GM12878 (cell line): ENCODE measurements around the gene POLDIP3. TPM values are rescaled to one million over a fixed set of nuclear protein-coding genes. Genes with fewer than 3 reads are reported as not detected.
A peak's percentile ranks its signal among the peaks of the same experiment; 100 is the strongest.

Experiments
- ATAC-seq: fragments of 200-7000 bp; cut with Tn5 transposase; 3 replicates; pipeline ENCODE4 v1.9.1; 2020; ENCODE audit warnings: mild to moderate bottlenecking, moderate library complexity
- BruUV-seq: library from RNA; stranded (reverse); fragments of 400-500 nt; replicated peaks from 2 replicates; lab custom pipeline; 2021; lab: Mats Ljungman, UMichigan
- CTCF ChIA-PET: fragments of 300-600 bp; sonication (Branson Sonifier 250); formaldehyde crosslinking; extraction: SDS; loops from one replicate; lab custom pipeline; 2021; ENCODE audit warnings: inconsistent platforms; lab: Yijun Ruan, JAX
- POLR2A ChIA-PET: fragments of 350-600 bp; formaldehyde crosslinking; extraction: SDS; loops from one replicate; lab custom pipeline; 2021; ENCODE audit warnings: inconsistent platforms; lab: Charles Lee
- RAD21 ChIA-PET: fragments of 300-600 bp; sonication (Branson Sonifier 250); formaldehyde crosslinking; loops from one replicate; lab custom pipeline; 2023; ENCODE audit warnings: antibody characterized with exemption; ENCODE audit not compliant: unreplicated experiment; lab: Charles Lee
- SMC1A ChIA-PET: fragments of 300-600 bp; sonication (Branson Sonifier 250); formaldehyde crosslinking; loops from one replicate; lab custom pipeline; 2023; ENCODE audit not compliant: unreplicated experiment, uncharacterized antibody; lab: Charles Lee
- DNase-seq: peaks from one replicate; pipeline ENCODE4 v3.0.0-alpha.2; 2011; ENCODE audit warnings: low read depth, low spot score
- FAIRE-seq: peaks from 3 replicates; lab custom pipeline; 2011; peaks lifted over from hg19 to GRCh38; lab: Jason Lieb, UNC
- H2AFZ ChIP-seq: 2 replicates; pipeline ENCODE4 v1.6.0; 2011; ENCODE audit warnings: low read depth, low read length, control low read depth; ENCODE audit not compliant: control insufficient read depth
- H3K27ac ChIP-seq: 2 replicates; pipeline ENCODE4 v1.5.1; 2011; ENCODE audit warnings: control low read depth; ENCODE audit not compliant: control insufficient read depth, insufficient read depth
- H3K27me3 ChIP-seq, 2 experiments: replicated peaks in 1 of 2; 2 replicates each; pipeline versions ENCODE4 v1.6.0 to v1.6.1; 2011; ENCODE audit warnings: low read length in 1 of 2; ENCODE audit not compliant: control insufficient read depth in 2 of 2, insufficient read depth in 2 of 2
- H3K36me3 ChIP-seq, 2 experiments: 2 replicates each; pipeline ENCODE4 v1.5.1; 2011; ENCODE audit warnings: low read length in 1 of 2; ENCODE audit not compliant: control insufficient read depth in 2 of 2, insufficient read depth in 2 of 2
- H3K4me1 ChIP-seq: 2 replicates; pipeline ENCODE4 v1.6.1; 2011; ENCODE audit warnings: mild to moderate bottlenecking, low read length, moderate library complexity, mixed read lengths; ENCODE audit not compliant: control insufficient read depth, insufficient read depth
- H3K4me2 ChIP-seq: 2 replicates; pipeline ENCODE4 v1.6.0; 2011; ENCODE audit warnings: control low read depth; ENCODE audit not compliant: control insufficient read depth, insufficient read depth
- H3K4me3 ChIP-seq: fragments of 200-600 bp; sonication (generic); 2 replicates; pipeline ENCODE4 v1.5.1; 2016
- H3K79me2 ChIP-seq: 2 replicates; pipeline ENCODE4 v1.6.0; 2011; ENCODE audit warnings: low read length; ENCODE audit not compliant: control insufficient read depth, insufficient read depth
- H3K9ac ChIP-seq: 2 replicates; pipeline ENCODE4 v1.8.0; 2011; ENCODE audit warnings: low read length, control low read depth, mixed read lengths; ENCODE audit not compliant: control insufficient read depth, insufficient read depth
- H3K9me3 ChIP-seq: replicated peaks from 3 replicates; pipeline ENCODE4 v1.5.1; 2011; ENCODE audit warnings: mild to moderate bottlenecking, low read length; ENCODE audit not compliant: control insufficient read depth, insufficient read depth
- H4K20me1 ChIP-seq: 2 replicates; pipeline ENCODE4 v1.6.0; 2011; ENCODE audit not compliant: control insufficient read depth, insufficient read depth
- CHD2 ChIP-seq: IDR thresholded peaks from 2 replicates; pipeline ENCODE4 v1.6.1; 2011; ENCODE audit warnings: low read depth, low read length, improper control_type of control experiment, borderline replicate concordance
- POLR2AphosphoS5 ChIP-seq: IDR thresholded peaks from 2 replicates; pipeline ENCODE4 v1.6.1; 2011; ENCODE audit warnings: mild to moderate bottlenecking, low read length, inconsistent platforms
- POU2F2 ChIP-seq: IDR thresholded peaks from 3 replicates; pipeline ENCODE4 v1.6.1; 2011; ENCODE audit warnings: low read depth, mild to moderate bottlenecking, low read length, borderline replicate concordance
- RUNX3 ChIP-seq: IDR thresholded peaks from 2 replicates; pipeline ENCODE4 v1.6.1; 2012; ENCODE audit warnings: low read length, inconsistent platforms
- SMAD1 ChIP-seq: fragments of 450-650 bp; IDR thresholded peaks from 2 replicates; pipeline ENCODE4 v1.6.1; 2018; ENCODE audit warnings: mild to moderate bottlenecking, low read depth; ENCODE audit not compliant: partially characterized antibody
- SP1 ChIP-seq: IDR thresholded peaks from one replicate; pipeline ENCODE4 v1.6.1; 2011; ENCODE audit warnings: low read depth, low read length
- TAF1 ChIP-seq: IDR thresholded peaks from 2 replicates; pipeline ENCODE4 v1.6.1; 2011; ENCODE audit warnings: mild to moderate bottlenecking, low read depth, low read length, borderline replicate concordance
- ZBTB11 ChIP-seq: fragments of 450-650 bp; formaldehyde crosslinking; IDR thresholded peaks from 2 replicates; pipeline ENCODE4 v1.5.0; 2022; ENCODE audit warnings: mild to moderate bottlenecking, missing genetic modification characterization
- ZNF207 ChIP-seq: fragments of 450-650 bp; IDR thresholded peaks from 2 replicates; pipeline ENCODE4 v1.6.1; 2014; ENCODE audit warnings: antibody characterized with exemption, mild to moderate bottlenecking, borderline replicate concordance
- ZNF384 ChIP-seq: IDR thresholded peaks from 2 replicates; pipeline ENCODE4 v1.6.1; 2012; ENCODE audit warnings: low read depth, mild to moderate bottlenecking, low read length, improper control_type of control experiment, borderline replicate concordance
- WGBS: methylation state at CpG from one replicate; pipeline ENCODE4 v1.1.6; 2016; ENCODE audit warnings: low lambda C conversion rate; ENCODE audit not compliant: insufficient replicate concordance, insufficient coverage; ENCODE audit errors: missing lambda C conversion rate; 5-methylcytosine and 5-hydroxymethylcytosine counted together
- in situ Hi-C: fragments of 300-500 bp; cut with MboI; formaldehyde crosslinking; loops from 9 replicates; pipeline ENCODE4 v1.14.3; 2018; ENCODE audit warnings: mixed read lengths
- intact Hi-C: fragments of 100-400 bp; cut with micrococcal nuclease; formaldehyde crosslinking; loops from one replicate; pipeline ENCODE4 v1.14.2; 2022; ENCODE audit not compliant: unreplicated experiment
- polyA plus RNA-seq, 11 experiments: library from polyadenylated mRNA; depleted of rRNA in 4 of 11; unstranded in 6 of 11; stranded (reverse) in 5 of 11; fragments of >200 nt; fragmentation: Nextera tagmentation in 4 of 11; fragmentation: Illumina TruSeq in 1 of 11; extraction: Ambion mirVana in 4 of 11; extraction: Trizol in 1 of 11; gene quantifications; 1 replicate in 1 of 11; 2 replicates in 10 of 11; pipeline versions ENCODE4 v1.2.1 to v1.2.3, GENCODE V29; 2011 to 2016; ENCODE audit warnings: inconsistent platforms in 2 of 11, missing spikeins in 2 of 11, low read depth in 1 of 11
- total RNA-seq, 4 experiments: library from RNA; depleted of rRNA in 3 of 4; stranded (reverse); fragments of >200 nt in 3 of 4; fragmentation: Illumina TruSeq in 1 of 4; extraction: Trizol in 1 of 4; gene quantifications; 2 replicates each; pipeline versions ENCODE4 v1.2.1 to v1.2.3, GENCODE V29; 2013 to 2021
- TF ChIP-seq, protein P1 (sequence below): fragments of 450-650 bp; conservative IDR thresholded peaks from 2 replicates; pipeline ENCODE4 v1.6.1; 2017; ENCODE audit warnings: mild to moderate bottlenecking, moderate library complexity

Gene POLDIP3
- total and polyA plus RNA-seq, 10 of the 15 experiments (the other 5 are each of a cell fraction or from before 2014, with no cell fraction given) = 14.8 to 60.2 (median 49.5) TPM

- CTCF ChIA-PET = interaction anchor here (0.6 kb wide), 1 partner anchor 27 kb away, joined by 3 read pairs; no protein-coding TSS in a partner anchor
- DNase-seq (no peak), FAIRE-seq (no peak), ATAC-seq (no peak)
- peaks cover 13% of the 10 kb centered on the region for H3K79me2 ChIP-seq
- POLR2A ChIA-PET = no interaction called here
- SMC1A ChIA-PET = interaction anchor here (0.5 kb wide), 1 partner anchor 554 kb away, joined by 3 read pairs; no protein-coding TSS in a partner anchor
- no peaks in the 10 kb centered on the region for H3K27me3 ChIP-seq
- no peak overlapping the region for H3K9ac ChIP-seq
- peaks cover 2% of the 10 kb centered on the region; the same call in 1 of the 2 replicates for H3K4me1 ChIP-seq
- intact Hi-C loops (no loop called here), in situ Hi-C loops (no loop called here)
- H3K4me2 ChIP-seq = no peak overlapping the region
- RAD21 ChIA-PET = no interaction called here
- TF ChIP-seq POLR2AphosphoS5 = peak; percentile 26; the same call in 1 of the 2 replicates
- TF ChIP-seq RUNX3 = no peak
- BruUV-seq = no TSS peak
- H2AFZ ChIP-seq = no peak overlapping the region
- WGBS = 95% methylated on average over 8 of the region's 8 CpGs
- H3K9me3 ChIP-seq = no peaks in the 10 kb centered on the region
- H3K36me3 ChIP-seq = peaks cover 34 to 36% of the 10 kb centered on the region in 2 experiments; a peak in 3 of 4 replicates
- H3K4me3 ChIP-seq = no peak overlapping the region
- no peak overlapping the region for H3K27ac ChIP-seq
- H4K20me1 ChIP-seq = no peaks in the 10 kb centered on the region
Measured at GRCh38 chr22:42585096-42585495, 29.6 kb downstream of the POLDIP3 start.

- in situ Hi-C loops (no loop called here), intact Hi-C loops (no loop called here)
- peaks cover 16% of the 10 kb centered on the region for H3K79me2 ChIP-seq
- H4K20me1 ChIP-seq = no peaks in the 10 kb centered on the region
- no peaks in the 10 kb centered on the region for H3K9me3 ChIP-seq
- BruUV-seq = no TSS peak
- no peak overlapping the region for H3K27ac ChIP-seq
- H3K27me3 ChIP-seq = no peaks in the 10 kb centered on the region
- CTCF ChIA-PET = no interaction called here
- no peak for ATAC-seq
- FAIRE-seq = no peak
- RAD21 ChIA-PET = no interaction called here
- WGBS = 96% methylated on average over 4 of the region's 4 CpGs
- H3K4me1 ChIP-seq = peaks cover 2% of the 10 kb centered on the region; the same call in 1 of the 2 replicates
- H3K9ac ChIP-seq = no peak overlapping the region
- peaks cover 32 to 36% of the 10 kb centered on the region in 2 experiments; a peak in 3 of 4 replicates for H3K36me3 ChIP-seq
- H2AFZ ChIP-seq = no peak overlapping the region
- no peak overlapping the region for H3K4me2 ChIP-seq
- no peak for DNase-seq
- POLR2A ChIA-PET = no interaction called here
- H3K4me3 ChIP-seq = no peak overlapping the region
- SMC1A ChIA-PET = interaction anchor here (0.7 kb wide), 1 partner anchor 21 kb away, joined by 3 read pairs; no protein-coding TSS in a partner anchor
- no peak for TF ChIP-seq ZBTB11 (CRISPR knock-in tag)
- TF ChIP-seq ZNF384 = no peak
- no peak for TF ChIP-seq POU2F2
- TF ChIP-seq, protein P1, sequence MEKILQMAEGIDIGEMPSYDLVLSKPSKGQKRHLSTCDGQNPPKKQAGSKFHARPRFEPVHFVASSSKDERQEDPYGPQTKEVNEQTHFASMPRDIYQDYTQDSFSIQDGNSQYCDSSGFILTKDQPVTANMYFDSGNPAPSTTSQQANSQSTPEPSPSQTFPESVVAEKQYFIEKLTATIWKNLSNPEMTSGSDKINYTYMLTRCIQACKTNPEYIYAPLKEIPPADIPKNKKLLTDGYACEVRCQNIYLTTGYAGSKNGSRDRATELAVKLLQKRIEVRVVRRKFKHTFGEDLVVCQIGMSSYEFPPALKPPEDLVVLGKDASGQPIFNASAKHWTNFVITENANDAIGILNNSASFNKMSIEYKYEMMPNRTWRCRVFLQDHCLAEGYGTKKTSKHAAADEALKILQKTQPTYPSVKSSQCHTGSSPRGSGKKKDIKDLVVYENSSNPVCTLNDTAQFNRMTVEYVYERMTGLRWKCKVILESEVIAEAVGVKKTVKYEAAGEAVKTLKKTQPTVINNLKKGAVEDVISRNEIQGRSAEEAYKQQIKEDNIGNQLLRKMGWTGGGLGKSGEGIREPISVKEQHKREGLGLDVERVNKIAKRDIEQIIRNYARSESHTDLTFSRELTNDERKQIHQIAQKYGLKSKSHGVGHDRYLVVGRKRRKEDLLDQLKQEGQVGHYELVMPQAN = no peak
- TF ChIP-seq TAF1 = no peak
- no peak for TF ChIP-seq SMAD1
- no peak for TF ChIP-seq CHD2
- TF ChIP-seq ZNF207 = no peak
- no peak for TF ChIP-seq SP1
Measured at GRCh38 chr22:42584364-42584940, 30.2 kb downstream of the POLDIP3 start.
